ENCODE results near the gene MYCL. TPM values are rescaled to one million over a fixed set of nuclear protein-coding genes. Genes with fewer than 3 reads are reported as not detected.
A peak's percentile ranks its signal among the peaks of the same experiment; 100 is the strongest.

Gene MYCL
- total and polyA plus RNA-seq, 4 donors: 2.4 to 7.8 (median 4.4) TPM

DNA sequence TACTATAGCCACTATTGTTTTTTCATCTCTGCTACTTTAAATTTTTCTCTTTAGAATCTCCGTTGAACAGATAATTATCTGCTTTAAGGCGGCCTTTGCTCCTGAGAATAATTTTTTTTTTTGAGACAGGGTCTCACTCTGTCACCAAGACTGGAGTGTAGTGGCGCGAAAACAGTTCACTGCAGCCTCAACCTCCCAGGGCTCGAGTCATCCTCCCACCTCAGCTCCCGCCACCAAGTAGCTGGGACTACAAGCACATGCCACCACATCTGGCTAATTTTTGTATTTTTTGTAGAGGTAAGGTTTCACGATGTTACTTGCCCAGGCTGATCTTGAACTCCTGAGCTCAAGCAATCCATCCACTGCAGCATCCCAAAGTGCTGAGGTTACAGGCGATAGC is 47.0 kb downstream of the MYCL start:
- Histone ChIP-seq H3K27ac (ENCODE audit: low read depth in 1 of 2, low read length in 1 of 2) (no peak overlapping the region), H3K9ac (ENCODE audit: insufficient read depth in 1 of 2, low read length in 2 of 2) (no peak overlapping the region), H3K9me3 (ENCODE audit: control insufficient read depth in 4 of 4, insufficient read depth in 3 of 4, low read length in 3 of 4) (no peaks in the 10 kb centered on the region), H3K4me3 (no peak overlapping the region), H3K4me1 (ENCODE audit: control insufficient read depth in 5 of 5, insufficient read depth in 5 of 5, low read length in 5 of 5) (peaks cover 0 to 17% (median 8%) of the 10 kb centered on the region in 5 donors), H3K27me3 (ENCODE audit: control insufficient read depth in 3 of 3, insufficient read depth in 3 of 3, low read length in 2 of 3) (no peaks in the 10 kb centered on the region), H3K36me3 (ENCODE audit: control insufficient read depth in 4 of 4, insufficient read depth in 4 of 4, low read length in 4 of 4) (peaks cover 3 to 14% (median 6%) of the 10 kb centered on the region in 4 donors)
- TF ChIP-seq, protein P1, sequence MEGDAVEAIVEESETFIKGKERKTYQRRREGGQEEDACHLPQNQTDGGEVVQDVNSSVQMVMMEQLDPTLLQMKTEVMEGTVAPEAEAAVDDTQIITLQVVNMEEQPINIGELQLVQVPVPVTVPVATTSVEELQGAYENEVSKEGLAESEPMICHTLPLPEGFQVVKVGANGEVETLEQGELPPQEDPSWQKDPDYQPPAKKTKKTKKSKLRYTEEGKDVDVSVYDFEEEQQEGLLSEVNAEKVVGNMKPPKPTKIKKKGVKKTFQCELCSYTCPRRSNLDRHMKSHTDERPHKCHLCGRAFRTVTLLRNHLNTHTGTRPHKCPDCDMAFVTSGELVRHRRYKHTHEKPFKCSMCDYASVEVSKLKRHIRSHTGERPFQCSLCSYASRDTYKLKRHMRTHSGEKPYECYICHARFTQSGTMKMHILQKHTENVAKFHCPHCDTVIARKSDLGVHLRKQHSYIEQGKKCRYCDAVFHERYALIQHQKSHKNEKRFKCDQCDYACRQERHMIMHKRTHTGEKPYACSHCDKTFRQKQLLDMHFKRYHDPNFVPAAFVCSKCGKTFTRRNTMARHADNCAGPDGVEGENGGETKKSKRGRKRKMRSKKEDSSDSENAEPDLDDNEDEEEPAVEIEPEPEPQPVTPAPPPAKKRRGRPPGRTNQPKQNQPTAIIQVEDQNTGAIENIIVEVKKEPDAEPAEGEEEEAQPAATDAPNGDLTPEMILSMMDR (IDR thresholded peaks at IDR 0.05; ENCODE audit: control extremely low read depth, extremely low read depth): no peak
- 98 to 99% methylated on average over 8 of the region's 8 CpGs for WGBS, 2 donors
- no peak for DNase-seq
- ATAC-seq (ENCODE audit: insufficient read depth, low FRiP score): no peak

DNA sequence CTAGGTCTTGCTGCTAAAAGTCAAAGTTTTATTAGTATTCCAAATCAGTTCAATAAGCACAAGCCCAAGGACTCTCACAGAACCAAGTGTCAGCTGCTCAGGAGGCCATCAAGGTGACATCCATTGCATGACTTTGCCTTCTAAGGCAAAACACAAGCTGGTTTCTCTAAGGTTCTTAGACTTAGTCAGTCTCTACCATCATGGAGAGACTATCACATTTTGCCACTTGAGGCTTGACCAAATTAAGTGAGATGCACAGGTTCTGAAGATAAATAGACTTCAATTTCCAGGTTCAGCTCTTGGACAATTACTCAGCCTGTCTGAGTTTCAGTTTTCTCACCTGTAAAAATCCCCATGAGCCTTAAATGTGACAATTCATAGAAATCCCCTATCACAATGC is 47.4 kb downstream of the MYCL start:
- Histone ChIP-seq H3K4me1 (ENCODE audit: control insufficient read depth in 5 of 5, insufficient read depth in 5 of 5, low read length in 5 of 5) (peaks cover 0 to 17% (median 8%) of the 10 kb centered on the region in 5 donors), H3K36me3 (ENCODE audit: control insufficient read depth in 4 of 4, insufficient read depth in 4 of 4, low read length in 4 of 4) (peaks cover 5 to 14% (median 6%) of the 10 kb centered on the region in 4 donors), H3K27ac (ENCODE audit: low read depth in 1 of 2, low read length in 1 of 2) (no peak overlapping the region), H3K9me3 (ENCODE audit: control insufficient read depth in 4 of 4, insufficient read depth in 3 of 4, low read length in 3 of 4) (no peaks in the 10 kb centered on the region), H3K27me3 (ENCODE audit: control insufficient read depth in 3 of 3, insufficient read depth in 3 of 3, low read length in 2 of 3) (no peaks in the 10 kb centered on the region), H3K4me3 (no peak overlapping the region), H3K9ac (ENCODE audit: insufficient read depth in 1 of 2, low read length in 2 of 2) (no peak overlapping the region)
- TF ChIP-seq, protein P1 (IDR thresholded peaks at IDR 0.05; ENCODE audit: control extremely low read depth, extremely low read depth): no peak
- DNase-seq (no peak), ATAC-seq (ENCODE audit: insufficient read depth, low FRiP score) (no peak)

DNA sequence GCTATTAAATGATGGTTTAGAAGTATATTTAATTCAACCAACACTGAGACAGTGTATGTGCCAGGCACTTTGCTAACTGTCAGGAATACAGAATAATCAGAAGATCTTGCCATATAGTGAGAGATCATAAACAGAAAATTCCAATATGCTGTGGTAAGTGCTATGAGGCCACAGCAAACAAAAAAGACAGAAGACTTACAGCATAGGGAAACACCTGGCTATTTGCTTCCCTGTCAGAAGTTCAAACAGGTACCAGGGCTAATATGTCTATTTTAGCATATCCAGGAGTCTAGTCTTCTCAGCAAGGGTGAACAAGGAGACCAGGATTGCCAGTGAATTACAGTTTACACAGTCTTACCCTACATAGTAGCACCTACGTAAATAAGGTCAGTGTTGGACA is 48.8 kb downstream of the MYCL start:
- Histone ChIP-seq H3K36me3 (ENCODE audit: control insufficient read depth in 4 of 4, insufficient read depth in 4 of 4, low read length in 4 of 4) (peaks cover 5 to 14% (median 7%) of the 10 kb centered on the region in 4 donors), H3K9ac (ENCODE audit: insufficient read depth in 1 of 2, low read length in 2 of 2) (peak overlapping the region in 1 of 2 donors; percentile 8), H3K27ac (ENCODE audit: low read depth in 1 of 2, low read length in 1 of 2) (no peak overlapping the region), H3K4me3 (no peak overlapping the region), H3K4me1 (ENCODE audit: control insufficient read depth in 5 of 5, insufficient read depth in 5 of 5, low read length in 5 of 5) (peaks cover 0 to 17% (median 8%) of the 10 kb centered on the region in 5 donors), H3K9me3 (ENCODE audit: control insufficient read depth in 4 of 4, insufficient read depth in 3 of 4, low read length in 3 of 4) (no peaks in the 10 kb centered on the region), H3K27me3 (ENCODE audit: control insufficient read depth in 3 of 3, insufficient read depth in 3 of 3, low read length in 2 of 3) (no peaks in the 10 kb centered on the region)
- ATAC-seq (ENCODE audit: insufficient read depth, low FRiP score) (no peak), DNase-seq (no peak)
- 90 to 94% methylated on average over 1 of the region's 1 CpG for WGBS, 2 donors
- TF ChIP-seq, protein P1 (IDR thresholded peaks at IDR 0.05; ENCODE audit: control extremely low read depth, extremely low read depth): no peak

DNA sequence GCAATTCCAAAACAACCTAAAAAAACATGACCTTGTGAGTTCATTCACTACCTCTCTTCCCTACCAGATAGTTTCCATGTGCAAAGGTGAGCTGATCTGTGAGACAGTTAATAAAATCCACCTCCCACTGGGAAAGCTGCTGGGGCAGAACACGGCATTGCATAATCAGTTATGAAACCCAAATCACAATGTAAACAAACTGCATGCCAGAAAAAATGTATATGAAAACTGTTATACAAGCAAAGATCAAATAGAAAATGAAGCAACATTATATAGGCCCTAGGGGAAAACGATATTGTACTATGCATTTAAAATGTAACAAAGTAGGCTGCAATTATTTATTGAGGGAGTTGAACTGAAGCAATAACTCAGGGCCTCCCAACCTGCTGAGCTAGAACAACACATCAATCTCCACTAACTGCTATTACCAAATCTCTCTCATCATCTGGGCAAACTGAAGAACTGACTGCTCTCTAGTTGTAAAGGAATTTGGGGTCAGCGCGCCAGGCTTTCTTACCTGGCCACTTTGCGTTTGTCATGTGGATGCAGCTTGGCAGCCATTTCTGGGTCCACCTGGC is 49.4 kb downstream of the MYCL start:
- Histone ChIP-seq H3K9me3 (ENCODE audit: control insufficient read depth in 4 of 4, insufficient read depth in 3 of 4, low read length in 3 of 4) (no peaks in the 10 kb centered on the region), H3K9ac (ENCODE audit: insufficient read depth in 1 of 2, low read length in 2 of 2) (no peak overlapping the region), H3K4me3 (no peak overlapping the region), H3K4me1 (ENCODE audit: control insufficient read depth in 5 of 5, insufficient read depth in 5 of 5, low read length in 5 of 5) (peaks cover 0 to 17% (median 8%) of the 10 kb centered on the region in 5 donors), H3K27ac (ENCODE audit: low read depth in 1 of 2, low read length in 1 of 2) (peak overlapping the region in 1 of 2 donors; percentile 59), H3K27me3 (ENCODE audit: control insufficient read depth in 3 of 3, insufficient read depth in 3 of 3, low read length in 2 of 3) (no peaks in the 10 kb centered on the region), H3K36me3 (ENCODE audit: control insufficient read depth in 4 of 4, insufficient read depth in 4 of 4, low read length in 4 of 4) (peaks cover 8 to 16% (median 9%) of the 10 kb centered on the region in 4 donors)
- DNase-seq: peak in 2 of 3 donors; percentile 62 to 69
- 63 to 71% methylated on average over 5 of the region's 5 CpGs for WGBS, 2 donors
- ATAC-seq (ENCODE audit: insufficient read depth, low FRiP score): no peak
- TF ChIP-seq, protein P1 (IDR thresholded peaks at IDR 0.05; ENCODE audit: control extremely low read depth, extremely low read depth): no peak

Data from lung (tissue), 12 donors.